GM12874 (cell line): ENCODE data around the gene IPO5.

Source experiments
- CTCF ChIP-seq: IDR thresholded peaks from 2 replicates; pipeline ENCODE4 v1.5.1; 2011; ENCODE audit warnings: low read depth, mild to moderate bottlenecking, control low read depth, low read length, moderate library complexity; ENCODE audit not compliant: insufficient read depth

Gene IPO5

GRCh38 chr13:97975848-97976609 lies 22.6 kb downstream of the IPO5 start:
- no peak for TF ChIP-seq CTCF

GRCh38 chr13:97976610-97977521 lies 23.4 kb downstream of the IPO5 start:
- TF ChIP-seq CTCF, result no peak

DNA sequence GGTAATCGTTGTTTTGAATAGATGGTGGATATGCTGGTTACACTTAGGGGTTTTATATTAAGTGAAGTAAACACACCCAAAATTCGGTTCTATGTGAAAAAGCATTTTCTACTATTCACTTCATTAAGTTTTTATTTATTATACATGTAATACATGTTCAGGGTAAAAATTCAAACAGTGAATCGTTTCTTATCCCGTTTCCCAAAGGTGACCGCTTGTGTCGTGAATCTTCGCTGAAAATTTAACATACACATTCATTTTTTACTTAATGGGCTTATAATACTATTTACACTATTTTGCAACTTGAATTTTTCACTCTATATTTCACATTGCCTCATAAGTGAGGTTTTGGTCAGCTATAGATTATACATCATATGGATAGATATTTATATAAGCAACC lies 24.5 kb downstream of the IPO5 start:
- no peak for TF ChIP-seq CTCF

- no peak for TF ChIP-seq CTCF
Observed at GRCh38 chr13:97978651-97979050, 25.2 kb downstream of the IPO5 start.

GRCh38 chr13:97979051-97979450 lies 25.6 kb downstream of the IPO5 start:
- no peak for TF ChIP-seq CTCF

DNA sequence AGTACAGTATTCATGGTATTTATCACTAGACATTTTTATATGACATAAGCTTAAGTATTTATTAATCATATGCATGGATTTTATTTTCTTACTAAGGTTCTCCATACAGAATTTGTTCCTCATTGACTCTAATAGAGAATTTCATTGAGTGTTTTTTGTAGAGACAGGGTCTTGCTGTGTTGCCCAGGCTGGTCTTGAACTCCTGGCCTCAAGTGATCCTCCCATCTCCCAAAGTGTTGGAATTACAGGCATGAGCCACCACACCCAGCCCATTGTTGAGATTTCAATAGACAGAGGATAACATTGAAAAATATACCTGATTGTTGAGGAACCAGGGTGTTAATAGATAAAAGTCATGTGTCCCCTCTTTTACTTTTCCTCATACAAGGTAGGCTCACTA lies 26.1 kb downstream of the IPO5 start:
- no peak for TF ChIP-seq CTCF

DNA sequence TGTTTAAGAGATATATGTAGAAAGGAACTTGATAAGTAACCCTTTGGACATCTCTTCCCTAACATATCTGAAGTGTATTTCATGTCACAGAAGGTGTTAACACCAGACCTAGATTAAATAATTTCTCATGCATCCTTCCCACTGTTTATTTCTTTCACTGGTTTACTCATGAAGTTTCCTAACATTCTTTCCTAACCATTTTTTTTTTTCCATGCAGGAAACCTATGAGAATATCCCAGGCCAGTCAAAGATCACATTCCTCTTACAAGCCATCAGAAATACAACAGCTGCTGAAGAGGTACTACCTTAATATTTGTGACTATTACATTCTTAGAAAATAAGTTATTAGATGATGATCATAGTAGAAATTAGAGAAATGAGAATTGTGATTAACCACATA lies 28.8 kb downstream of the IPO5 start:
- TF ChIP-seq CTCF, result no peak
